WERI-Rb-1 (cell line): Measurements from ENCODE around the gene TNFAIP2.

Experiments used
- DNase-seq: peaks from one replicate; pipeline ENCODE4 v3.0.0-alpha.2; 2020
- H3K27ac ChIP-seq: fragments of 250-450 bp; sonication (Bioruptor Pico); 2 replicates; pipeline ENCODE4 v1.5.1; 2020; ENCODE audit warnings: mild to moderate bottlenecking, moderate library complexity
- H3K27me3 ChIP-seq: fragments of 250-450 bp; sonication (Bioruptor Pico); 2 replicates; pipeline ENCODE4 v1.5.1; 2021; ENCODE audit warnings: mild to moderate bottlenecking, low read depth, moderate library complexity; ENCODE audit not compliant: insufficient read depth, severe bottlenecking
- H3K36me3 ChIP-seq: fragments of 250-450 bp; sonication (Bioruptor Pico); 2 replicates; pipeline ENCODE4 v1.5.1; 2020; ENCODE audit warnings: mild to moderate bottlenecking, moderate library complexity
- H3K4me3 ChIP-seq: 2 replicates; pipeline ENCODE4 v1.5.1; 2011; ENCODE audit warnings: low read depth, mild to moderate bottlenecking, control low read depth, low read length
- H3K9me3 ChIP-seq: fragments of 250-450 bp; sonication (Bioruptor Pico); 2 replicates; pipeline ENCODE4 v1.5.1; 2021; ENCODE audit warnings: mild to moderate bottlenecking, moderate library complexity; ENCODE audit not compliant: severe bottlenecking
- CTCF ChIP-seq: IDR thresholded peaks from 2 replicates; pipeline ENCODE4 v1.5.1; 2011; ENCODE audit warnings: low read depth, mild to moderate bottlenecking, control low read depth, inconsistent platforms, low read length

Gene TNFAIP2

DNA sequence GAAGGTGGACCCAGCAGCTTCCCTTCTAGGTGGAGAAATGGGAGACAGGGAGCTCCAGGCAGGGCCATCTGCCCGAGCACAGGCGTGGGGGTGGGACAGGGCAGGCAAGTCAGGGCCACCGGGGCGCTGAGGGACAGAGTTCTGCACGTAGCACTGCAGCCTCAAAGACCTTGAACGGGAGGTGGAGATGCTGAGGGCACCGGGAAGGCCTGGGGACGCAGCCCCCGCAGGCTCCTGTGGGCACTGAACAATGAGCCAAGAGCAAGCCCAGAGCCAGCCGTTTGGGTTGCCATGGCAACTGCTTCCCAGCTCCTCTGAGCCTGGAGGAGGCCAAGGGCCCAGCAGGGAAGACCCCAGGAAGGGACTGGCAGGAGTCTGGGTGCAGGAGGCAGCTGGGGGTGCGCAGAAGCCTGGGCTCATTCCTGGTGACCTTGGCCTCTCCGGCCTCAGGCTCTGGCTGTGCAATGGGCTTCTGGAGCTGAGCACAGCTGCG is 35.9 kb upstream of the TNFAIP2 start:
- Histone ChIP-seq H3K27ac (no peak overlapping the region), H3K27me3 (no peaks in the 10 kb centered on the region), H3K36me3 (no peaks in the 10 kb centered on the region), H3K4me3 (no peak overlapping the region), H3K9me3 (no peaks in the 10 kb centered on the region)
- no peak for TF ChIP-seq CTCF
- DNase-seq, result no peak

- no peak for DNase-seq
- TF ChIP-seq CTCF, result no peak
- H3K27me3 ChIP-seq, result no peaks in the 10 kb centered on the region
- no peaks in the 10 kb centered on the region for H3K36me3 ChIP-seq
- no peak overlapping the region for H3K27ac ChIP-seq
- no peak overlapping the region for H3K4me3 ChIP-seq
- H3K9me3 ChIP-seq, result no peaks in the 10 kb centered on the region
Observed at GRCh38 chr14:103088921-103089320, 34.3 kb upstream of the TNFAIP2 start.

GRCh38 chr14:103089386-103090335 is 33.6 kb upstream of the TNFAIP2 start:
- H3K27ac ChIP-seq, result no peak overlapping the region
- H3K36me3 ChIP-seq, result no peaks in the 10 kb centered on the region
- no peaks in the 10 kb centered on the region for H3K9me3 ChIP-seq
- no peak overlapping the region for H3K4me3 ChIP-seq
- no peak for DNase-seq
- no peaks in the 10 kb centered on the region for H3K27me3 ChIP-seq
- no peak for TF ChIP-seq CTCF

GRCh38 chr14:103090481-103091020 is 32.7 kb upstream of the TNFAIP2 start:
- Histone ChIP-seq H3K36me3 (no peaks in the 10 kb centered on the region), H3K9me3 (no peaks in the 10 kb centered on the region), H3K4me3 (no peak overlapping the region), H3K27ac (no peak overlapping the region), H3K27me3 (no peaks in the 10 kb centered on the region)
- no peak for DNase-seq
- no peak for TF ChIP-seq CTCF

DNA sequence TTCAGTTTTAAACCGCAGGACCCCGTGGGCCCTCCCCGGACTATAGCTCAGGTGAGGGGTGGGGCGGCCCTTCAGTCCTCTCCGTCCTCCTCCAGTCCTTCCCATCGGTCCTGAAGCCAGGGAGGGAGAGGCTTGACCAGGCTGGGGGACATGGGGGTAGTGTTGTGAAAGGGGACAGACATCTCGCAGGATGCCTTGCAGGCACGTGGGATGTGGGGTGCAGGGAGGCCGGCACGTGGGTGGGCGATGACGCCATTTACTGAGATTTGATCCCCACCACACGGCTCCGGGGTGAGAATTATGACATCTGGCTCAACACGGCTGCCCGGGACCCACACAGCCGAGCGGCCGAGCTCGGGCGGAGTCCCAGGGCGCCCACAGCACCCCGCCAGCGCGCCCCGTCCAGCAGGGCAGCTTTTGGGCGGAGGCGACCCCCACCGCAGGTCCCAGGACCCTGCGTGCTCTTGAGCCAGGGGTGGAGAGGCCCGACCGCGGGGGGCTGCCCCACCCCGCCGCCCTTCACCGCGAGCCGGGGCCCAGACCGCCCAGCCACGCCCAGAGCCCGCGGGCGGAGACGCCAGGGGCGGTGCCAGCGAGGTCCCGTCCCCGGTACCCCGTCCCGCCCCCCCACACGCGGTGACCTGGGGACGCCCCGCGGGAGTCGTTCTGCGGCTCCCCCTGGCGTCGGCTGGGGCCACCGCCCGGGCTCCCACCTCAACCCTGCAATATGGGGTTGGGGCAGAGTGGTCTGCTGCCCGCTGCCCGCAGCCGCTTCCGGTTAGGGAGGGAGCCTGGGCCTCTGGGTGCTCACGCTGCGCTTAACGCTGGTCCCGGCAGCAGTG is 32.0 kb upstream of the TNFAIP2 start:
- Histone ChIP-seq H3K4me3 (peak overlapping the region; percentile 54), H3K36me3 (no peaks in the 10 kb centered on the region), H3K27ac (peak overlapping the region; percentile 59), H3K27me3 (no peaks in the 10 kb centered on the region), H3K9me3 (no peaks in the 10 kb centered on the region)
- DNase-seq, result peak; percentile 83
- TF ChIP-seq CTCF, result peak; percentile 65
